NCI-H345 treated with DMSO at 0.1 percent for 48 hours (cell line): Measurements from ENCODE around the gene NT5C1B.

Experiments
- DNase-seq: peaks from one replicate; lab custom pipeline; 2025; ENCODE audit not compliant: unreplicated experiment; lab: John Stamatoyannopoulos, UW

NT5C1B gene

DNA sequence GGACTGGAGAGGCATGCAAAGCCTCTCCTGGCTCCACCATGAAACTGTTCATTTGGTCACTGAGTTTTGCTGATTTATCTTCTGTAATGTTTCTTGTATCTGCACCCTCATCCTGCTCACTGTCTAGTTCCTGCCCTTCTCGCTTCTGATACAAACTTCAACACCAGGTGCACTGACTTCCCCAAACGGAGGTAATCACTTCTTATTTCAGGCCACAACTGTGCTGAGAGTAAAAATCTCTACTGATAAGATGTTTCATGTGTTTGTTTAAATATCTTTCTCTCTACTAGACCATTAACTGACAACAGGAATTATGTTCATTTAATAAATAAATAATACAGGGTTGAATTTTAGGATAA is 10.9 kb upstream of the NT5C1B start:
- no peak for DNase-seq

DNA sequence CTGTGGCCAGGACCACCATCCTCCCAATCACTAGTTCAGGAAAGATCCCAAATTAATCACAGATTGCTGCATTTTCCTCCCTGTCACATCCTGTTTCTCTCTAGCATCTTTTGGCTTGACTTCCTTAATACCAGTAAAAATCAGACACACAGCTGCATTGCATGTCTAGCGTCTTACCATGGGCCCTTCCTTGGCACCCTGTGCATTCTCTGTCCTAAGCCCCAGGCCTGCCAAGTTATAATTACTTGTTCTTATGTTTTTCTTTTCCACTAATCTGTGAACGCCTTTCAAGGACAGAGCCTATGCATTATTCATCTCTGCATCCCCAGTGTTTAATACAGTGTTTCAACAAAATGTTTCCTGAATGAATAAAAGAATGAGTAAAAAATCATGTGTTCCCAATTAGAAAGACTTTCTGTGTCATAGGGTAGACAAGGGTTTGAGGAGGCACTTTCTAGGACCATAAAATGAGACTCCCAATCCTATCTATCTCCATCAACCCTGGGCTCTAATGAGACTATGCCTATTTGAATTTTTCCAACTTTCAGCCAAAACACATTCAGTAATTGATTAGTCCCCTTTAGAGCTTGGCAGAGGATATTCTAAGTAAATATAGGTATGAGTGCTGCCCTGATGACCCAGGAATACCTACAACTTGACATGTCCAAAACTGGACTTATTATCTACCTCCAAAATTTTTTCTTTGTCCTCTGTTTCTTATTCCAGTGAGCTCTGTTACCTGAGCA is 10.3 kb upstream of the NT5C1B start:
- no peak for DNase-seq

GRCh38 chr2:18598848-18599484 is 9.6 kb upstream of the NT5C1B start:
- no peak for DNase-seq

GRCh38 chr2:18597618-18598017 is 8.2 kb upstream of the NT5C1B start:
- DNase-seq: no peak

- DNase-seq: no peak
These were observed 7.6 kb upstream of the NT5C1B start for GRCh38 chr2:18596993-18597392.

GRCh38 chr2:18593496-18593895 is 4.1 kb upstream of the NT5C1B start:
- no peak for DNase-seq

- no peak for DNase-seq
These were observed 3.0 kb upstream of the NT5C1B start for GRCh38 chr2:18592372-18592771.

DNA sequence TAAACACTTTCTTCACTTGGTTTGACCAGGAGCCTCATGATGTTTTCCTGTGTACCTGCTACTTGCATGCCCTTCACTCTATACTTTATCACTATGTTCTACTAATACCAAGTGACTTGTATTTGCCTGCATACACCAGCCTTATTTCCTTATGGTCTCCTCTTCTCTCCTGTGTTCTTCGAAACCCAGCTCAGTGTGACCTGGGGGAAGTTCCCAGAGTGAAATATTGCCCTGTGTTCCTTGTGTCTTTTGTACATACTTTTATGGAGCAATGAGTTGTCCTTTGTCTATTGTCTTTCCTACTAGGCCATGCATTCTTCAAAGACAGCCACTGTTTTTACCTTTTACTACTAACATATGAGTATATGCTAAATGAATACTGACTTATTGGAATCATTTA is 567 bp downstream of the NT5C1B start:
- DNase-seq: no peak

GRCh38 chr2:18588049-18588448 is 1.3 kb downstream of the NT5C1B start:
- DNase-seq: no peak

DNA sequence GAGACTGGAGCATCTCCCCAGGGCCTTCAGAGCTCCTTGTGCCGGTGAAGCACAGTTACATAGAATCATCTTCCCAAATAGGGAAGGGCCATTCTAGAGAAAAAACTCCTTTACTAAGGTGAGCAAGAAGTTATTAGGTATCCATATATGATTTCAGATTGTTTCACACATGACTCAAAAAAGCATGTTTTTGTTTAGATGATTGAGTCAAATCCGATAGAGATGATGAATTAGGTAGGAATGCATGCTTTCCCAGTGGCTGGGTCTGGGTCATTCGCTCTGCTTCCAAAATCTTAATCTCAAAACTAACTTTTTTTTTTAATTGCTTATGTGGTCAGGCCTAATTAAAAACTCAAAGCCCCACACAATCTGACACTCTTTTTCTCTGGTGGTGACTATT is 3.8 kb downstream of the NT5C1B start:
- DNase-seq: no peak

DNA sequence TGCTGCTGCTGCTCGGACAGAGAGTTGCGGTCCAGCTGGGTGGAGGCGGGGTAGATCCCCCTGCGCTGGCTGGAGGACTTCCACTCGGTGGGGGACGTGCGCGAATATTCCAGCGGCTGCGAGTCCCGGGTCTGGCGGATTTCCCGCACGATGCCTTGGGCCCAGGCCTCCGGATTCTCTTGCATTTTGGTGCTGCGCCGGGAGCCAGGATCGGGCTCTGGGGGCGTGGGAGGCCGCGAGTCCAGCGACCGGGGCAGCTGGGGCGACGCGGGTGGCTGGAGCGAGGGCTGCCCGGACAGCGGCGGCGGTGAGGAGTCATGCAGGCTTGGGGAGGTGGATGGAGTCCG is 4.8 kb downstream of the NT5C1B start:
- no peak for DNase-seq

DNA sequence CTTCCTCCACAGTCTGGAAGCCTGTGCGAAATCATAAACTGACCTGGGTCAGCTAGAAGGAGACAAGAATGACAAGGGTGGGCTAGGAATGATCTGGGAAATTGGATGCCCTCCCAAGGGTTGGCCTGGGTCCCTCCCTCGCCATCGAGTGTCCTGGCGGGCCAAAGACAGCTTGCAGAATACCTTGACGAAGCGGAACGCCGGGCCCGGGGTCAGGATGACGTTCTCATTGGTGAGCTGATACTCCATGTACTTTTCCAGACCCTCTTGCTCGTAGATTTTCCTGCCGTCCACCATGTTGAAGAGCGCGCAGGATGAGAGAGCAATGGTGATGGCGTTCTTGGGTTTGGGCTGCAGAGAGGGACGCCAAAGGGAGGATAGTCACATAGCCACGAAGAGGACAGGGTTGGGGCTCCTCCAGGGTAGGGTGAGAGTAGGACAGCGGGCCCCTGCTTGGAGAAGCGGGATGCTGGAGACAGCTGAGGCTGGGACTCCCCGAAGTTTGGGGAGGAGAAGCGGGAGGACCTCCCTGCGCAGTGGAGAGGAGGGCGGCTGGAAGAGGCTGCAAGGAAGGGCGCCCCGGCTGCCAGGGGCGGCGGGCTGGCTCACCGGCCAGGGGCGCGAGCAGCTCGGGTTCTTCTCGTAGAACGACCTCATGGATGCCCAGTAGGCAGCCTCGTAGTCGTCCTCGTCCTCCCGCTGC is 5.3 kb downstream of the NT5C1B start:
- DNase-seq: no peak

DNA sequence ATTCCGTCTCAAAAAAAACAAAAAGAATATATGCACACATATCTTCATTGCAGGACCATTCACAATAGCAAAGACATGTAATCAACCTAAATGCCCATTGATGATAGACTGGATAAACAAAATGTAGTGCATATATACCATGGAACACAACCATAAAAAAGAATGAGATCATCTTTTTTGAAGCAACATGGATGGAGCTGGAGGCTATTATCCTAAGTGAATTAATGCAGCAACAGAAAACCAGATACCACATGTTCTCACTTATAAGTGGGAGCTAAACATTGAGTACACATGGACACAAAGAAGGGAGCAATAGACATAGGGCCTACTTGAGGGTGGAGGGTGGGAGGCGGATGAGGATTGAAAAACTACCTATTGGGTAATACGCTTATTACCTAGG is 8.8 kb downstream of the NT5C1B start:
- DNase-seq: no peak

DNA sequence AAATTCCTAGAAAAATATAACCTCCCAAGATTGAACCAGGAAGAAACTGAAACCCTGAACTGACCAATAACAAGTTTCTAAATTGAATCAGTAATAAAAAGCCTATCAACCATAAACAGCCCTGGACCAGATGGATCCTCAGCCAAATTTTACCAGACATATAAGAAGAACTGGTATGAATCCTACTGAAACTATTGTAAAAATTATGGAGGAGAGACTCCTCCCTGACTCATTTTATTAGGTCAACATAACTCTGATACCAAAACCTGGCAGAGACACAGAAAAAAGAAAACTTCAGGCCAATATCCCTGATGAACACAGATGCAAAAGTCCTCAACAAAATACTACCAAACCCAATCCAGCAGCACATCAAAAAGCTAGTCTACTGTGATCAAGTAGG is 11.3 kb downstream of the NT5C1B start:
- no peak for DNase-seq

DNA sequence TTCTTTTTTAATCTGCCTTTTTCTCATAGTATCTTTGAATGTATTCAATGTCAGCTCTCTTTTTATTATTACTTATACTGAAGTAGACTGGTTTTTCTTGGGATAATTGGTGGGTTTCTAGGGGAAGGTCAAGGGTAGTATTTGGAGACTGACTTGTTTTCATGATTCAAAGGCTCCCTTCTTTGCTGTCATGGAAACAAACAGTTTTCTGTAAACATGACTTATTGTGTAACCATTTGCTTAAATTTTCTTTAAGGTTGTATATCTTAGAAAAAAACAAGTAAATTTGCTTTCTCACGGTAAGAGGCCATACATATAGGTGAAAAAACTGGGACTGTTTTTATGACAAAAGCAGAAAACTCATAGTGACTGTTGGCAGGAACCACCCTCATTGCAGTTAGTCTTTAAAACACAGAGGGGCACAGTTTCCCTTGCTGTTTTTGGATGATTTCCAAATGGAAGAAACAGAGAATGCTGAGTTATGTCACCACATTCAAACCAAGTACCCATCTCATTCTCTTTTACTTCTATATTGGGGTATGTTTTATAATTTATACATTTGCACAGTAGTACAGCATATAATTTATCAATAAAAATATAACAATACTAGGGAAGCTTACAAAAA is 23.1 kb downstream of the NT5C1B start:
- no peak for DNase-seq

GRCh38 chr2:18560797-18561085 is 28.6 kb downstream of the NT5C1B start:
- no peak for DNase-seq

DNA sequence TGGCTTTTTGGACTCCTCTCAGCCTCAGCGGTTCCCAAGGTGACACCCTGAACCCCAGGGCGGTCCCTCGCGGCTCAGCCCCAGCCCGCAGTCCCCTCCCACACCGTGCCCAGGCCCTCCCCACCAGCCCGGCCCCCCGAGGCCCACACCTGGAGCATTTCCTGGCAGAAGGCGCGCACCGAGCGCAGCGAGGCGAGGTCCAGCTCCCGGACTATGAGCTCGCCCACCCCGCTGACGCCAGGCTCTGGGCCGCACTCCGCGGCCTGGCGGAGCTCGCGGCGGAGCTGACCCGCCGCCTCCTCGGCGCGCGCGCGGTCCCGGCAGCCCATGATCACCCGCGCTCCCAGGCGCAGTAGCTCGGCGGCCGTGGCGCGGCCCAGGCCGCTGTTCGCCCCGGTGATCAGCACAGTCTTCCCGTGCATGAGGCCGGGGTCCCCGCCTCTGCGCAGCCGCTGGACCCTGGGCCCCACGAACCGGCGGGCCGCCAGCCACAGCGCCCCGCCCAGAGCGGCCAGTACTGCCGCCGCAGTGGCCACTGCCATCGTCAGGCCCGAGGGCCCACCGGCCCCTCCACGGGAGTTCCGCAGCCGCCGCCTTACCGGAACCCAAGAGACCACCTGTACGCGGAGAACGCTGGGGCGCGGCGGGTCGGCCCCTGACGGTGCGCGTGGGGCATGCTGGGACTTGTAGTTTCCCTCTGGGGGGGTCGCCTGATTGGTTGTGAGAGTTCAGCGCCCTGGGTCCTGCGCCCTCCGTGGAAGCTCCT is 29.2 kb downstream of the NT5C1B start, which contains the start of gene RDH14:
TSS of gene RDH14 (minus strand) at position 623 of the 766 bp plus-strand sequence. CDS start at position 542, 81 bp downstream.
- DNase-seq: peak; percentile 98

GRCh38 chr2:18559531-18560030 is 29.8 kb downstream of the NT5C1B start:
- DNase-seq: no peak

DNA sequence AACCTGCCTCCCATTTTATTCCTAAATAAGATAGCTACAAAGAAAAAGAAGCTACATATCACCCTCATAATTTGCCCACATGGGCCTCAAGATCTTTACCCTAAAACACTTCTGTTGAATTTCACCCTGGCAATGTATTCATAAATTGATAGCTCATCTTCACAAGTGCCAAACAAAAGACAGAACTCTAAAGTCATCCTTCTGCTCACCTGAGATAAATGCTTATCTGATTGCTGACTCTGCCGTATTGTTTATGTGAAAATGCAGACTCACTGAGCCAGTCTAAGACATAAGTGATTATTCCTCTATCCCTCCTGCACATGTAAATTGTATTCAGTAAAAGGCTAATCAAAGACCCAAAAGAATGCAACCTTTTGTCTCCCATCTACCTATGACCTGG is 30.9 kb downstream of the NT5C1B start:
- no peak for DNase-seq

GRCh38 chr2:18557121-18557520 is 32.2 kb downstream of the NT5C1B start:
- no peak for DNase-seq
